ENCODE measurements around the gene TMEM62.

Gene TMEM62

DNA sequence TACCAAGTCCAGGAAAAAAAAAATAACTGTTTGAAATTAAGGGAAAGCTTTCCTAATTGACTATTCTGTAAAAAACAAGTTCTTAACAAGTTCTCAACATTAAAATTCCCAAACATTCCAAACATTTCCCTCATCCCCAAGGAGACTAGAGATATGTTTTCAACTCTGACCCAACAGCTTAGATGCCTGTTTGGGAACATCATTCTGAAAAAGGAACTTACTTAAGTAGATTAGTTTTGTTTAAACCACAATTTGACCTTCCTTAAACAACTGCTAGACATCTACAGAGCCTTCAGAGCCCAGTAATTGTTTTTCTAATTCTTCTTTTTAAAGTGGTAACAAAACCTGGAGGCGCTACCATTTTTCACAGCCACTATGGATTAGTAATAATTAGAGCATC, 40.4 kb upstream of the TMEM62 start:
- Histone ChIP-seq H4K91ac (ENCODE audit: low read depth, low read length) (no peak overlapping the region), H4K8ac (ENCODE audit: low read depth, low read length) (no peak overlapping the region), H3K4ac (ENCODE audit: low read depth, low read length) (no peak overlapping the region), H2BK120ac (ENCODE audit: insufficient read depth, low read length, poor library complexity) (no peak overlapping the region), H3K4me2 (ENCODE audit: low read length) (no peak overlapping the region), H3K4me3 (ENCODE audit: low read depth, low read length) (no peak overlapping the region), H3K79me2 (ENCODE audit: control insufficient read depth, insufficient read depth, low read length, poor library complexity) (peaks cover 2% of the 10 kb centered on the region), H3K4me1 (ENCODE audit: control insufficient read depth in 1 of 2, insufficient read depth in 2 of 2, low read length in 2 of 2) (peaks cover 3% of the 10 kb centered on the region in 2 experiments), H3K9ac (ENCODE audit: low read length) (no peak overlapping the region), H3K18ac (ENCODE audit: low read length) (no peak overlapping the region), H2AFZ (ENCODE audit: insufficient read depth, low read length, poor library complexity) (no peak overlapping the region), H3K23ac (ENCODE audit: low read length) (no peak overlapping the region), H3K27ac (ENCODE audit: low read depth, low read length) (no peak overlapping the region), H2BK5ac (ENCODE audit: low read depth, low read length, poor library complexity) (no peak overlapping the region), H3K14ac (ENCODE audit: low read length) (no peak overlapping the region), H3K27me3 (ENCODE audit: insufficient read depth, low read length) (no peaks in the 10 kb centered on the region), H3K36me3 (ENCODE audit: control insufficient read depth in 1 of 2, insufficient read depth in 2 of 2, low read length in 2 of 2) (peaks cover 0 to 9% of the 10 kb centered on the region in 2 experiments), H2AK5ac (ENCODE audit: low read length) (no peak overlapping the region), H4K12ac (ENCODE audit: low read depth, low read length) (no peak overlapping the region), H2BK12ac (ENCODE audit: low read length) (no peak overlapping the region), H3K79me1 (ENCODE audit: low read length) (no peaks in the 10 kb centered on the region), H3K9me3 (ENCODE audit: insufficient read depth, low read depth, low read length) (no peaks in the 10 kb centered on the region)
- DNase-seq: peak in 1 of 2 donors; percentile 73
- no CpG with 5 or more reads among the region's 1 CpG for WGBS (ENCODE audit: extremely low coverage, insufficient coverage, insufficient read length)

GRCh38 chr15:43094416-43095030, 38.9 kb upstream of the TMEM62 start:
- no peak overlapping the region for H4K12ac ChIP-seq (ENCODE audit: low read depth, low read length)
- H3K18ac ChIP-seq (ENCODE audit: low read length): no peak overlapping the region
- H3K4ac ChIP-seq (ENCODE audit: low read depth, low read length): no peak overlapping the region
- H3K4me3 ChIP-seq (ENCODE audit: low read depth, low read length): no peak overlapping the region
- no peak for DNase-seq
- H3K4me2 ChIP-seq (ENCODE audit: low read length): no peak overlapping the region
- H2AK5ac ChIP-seq (ENCODE audit: low read length): no peak overlapping the region
- H3K27ac ChIP-seq (ENCODE audit: low read depth, low read length): no peak overlapping the region
- H4K91ac ChIP-seq (ENCODE audit: low read depth, low read length): no peak overlapping the region
- no peaks in the 10 kb centered on the region for H3K79me1 ChIP-seq (ENCODE audit: low read length)
- no peaks in the 10 kb centered on the region for H3K27me3 ChIP-seq (ENCODE audit: insufficient read depth, low read length)
- H3K23ac ChIP-seq (ENCODE audit: low read length): no peak overlapping the region
- H2BK5ac ChIP-seq (ENCODE audit: low read depth, low read length, poor library complexity): no peak overlapping the region
- H3K79me2 ChIP-seq (ENCODE audit: control insufficient read depth, insufficient read depth, low read length, poor library complexity): peaks cover 2% of the 10 kb centered on the region
- H3K14ac ChIP-seq (ENCODE audit: low read length): no peak overlapping the region
- H3K9me3 ChIP-seq (ENCODE audit: insufficient read depth, low read depth, low read length): no peaks in the 10 kb centered on the region
- peaks cover 3% of the 10 kb centered on the region in 2 experiments for H3K4me1 ChIP-seq (ENCODE audit: control insufficient read depth in 1 of 2, insufficient read depth in 2 of 2, low read length in 2 of 2)
- no CpG with 5 or more reads among the region's 1 CpG for WGBS (ENCODE audit: extremely low coverage, insufficient coverage, insufficient read length)
- no peak overlapping the region for H3K9ac ChIP-seq (ENCODE audit: low read length)
- H3K36me3 ChIP-seq (ENCODE audit: control insufficient read depth in 1 of 2, insufficient read depth in 2 of 2, low read length in 2 of 2): peaks cover 0 to 6% of the 10 kb centered on the region in 2 experiments
- no peak overlapping the region for H4K8ac ChIP-seq (ENCODE audit: low read depth, low read length)
- H2AFZ ChIP-seq (ENCODE audit: insufficient read depth, low read length, poor library complexity): no peak overlapping the region
- no peak overlapping the region for H2BK120ac ChIP-seq (ENCODE audit: insufficient read depth, low read length, poor library complexity)
- no peak overlapping the region for H2BK12ac ChIP-seq (ENCODE audit: low read length)

- peak in 1 of 2 donors; percentile 13 for DNase-seq
- H2BK12ac ChIP-seq (ENCODE audit: low read length): no peak overlapping the region
- H2AFZ ChIP-seq (ENCODE audit: insufficient read depth, low read length, poor library complexity): no peak overlapping the region
- H3K23ac ChIP-seq (ENCODE audit: low read length): no peak overlapping the region
- H4K12ac ChIP-seq (ENCODE audit: low read depth, low read length): no peak overlapping the region
- no peak overlapping the region for H3K4me2 ChIP-seq (ENCODE audit: low read length)
- no peak overlapping the region for H3K4ac ChIP-seq (ENCODE audit: low read depth, low read length)
- H2BK120ac ChIP-seq (ENCODE audit: insufficient read depth, low read length, poor library complexity): no peak overlapping the region
- no peak overlapping the region for H3K14ac ChIP-seq (ENCODE audit: low read length)
- no peak overlapping the region for H3K4me3 ChIP-seq (ENCODE audit: low read depth, low read length)
- H3K79me2 ChIP-seq (ENCODE audit: control insufficient read depth, insufficient read depth, low read length, poor library complexity): peaks cover 2% of the 10 kb centered on the region
- H4K8ac ChIP-seq (ENCODE audit: low read depth, low read length): no peak overlapping the region
- peaks cover 3 to 6% of the 10 kb centered on the region in 2 experiments for H3K36me3 ChIP-seq (ENCODE audit: control insufficient read depth in 1 of 2, insufficient read depth in 2 of 2, low read length in 2 of 2)
- no CpG with 5 or more reads among the region's 1 CpG for WGBS (ENCODE audit: extremely low coverage, insufficient coverage, insufficient read length)
- no peaks in the 10 kb centered on the region for H3K27me3 ChIP-seq (ENCODE audit: insufficient read depth, low read length)
- no peak overlapping the region for H3K9ac ChIP-seq (ENCODE audit: low read length)
- H4K91ac ChIP-seq (ENCODE audit: low read depth, low read length): no peak overlapping the region
- no peaks in the 10 kb centered on the region for H3K9me3 ChIP-seq (ENCODE audit: insufficient read depth, low read depth, low read length)
- H3K18ac ChIP-seq (ENCODE audit: low read length): no peak overlapping the region
- peaks cover 3% of the 10 kb centered on the region in 2 experiments for H3K4me1 ChIP-seq (ENCODE audit: control insufficient read depth in 1 of 2, insufficient read depth in 2 of 2, low read length in 2 of 2)
- H3K27ac ChIP-seq (ENCODE audit: low read depth, low read length): no peak overlapping the region
- no peaks in the 10 kb centered on the region for H3K79me1 ChIP-seq (ENCODE audit: low read length)
- no peak overlapping the region for H2BK5ac ChIP-seq (ENCODE audit: low read depth, low read length, poor library complexity)
- H2AK5ac ChIP-seq (ENCODE audit: low read length): no peak overlapping the region
Observed at GRCh38 chr15:43095243-43095642, 38.1 kb upstream of the TMEM62 start.

DNA sequence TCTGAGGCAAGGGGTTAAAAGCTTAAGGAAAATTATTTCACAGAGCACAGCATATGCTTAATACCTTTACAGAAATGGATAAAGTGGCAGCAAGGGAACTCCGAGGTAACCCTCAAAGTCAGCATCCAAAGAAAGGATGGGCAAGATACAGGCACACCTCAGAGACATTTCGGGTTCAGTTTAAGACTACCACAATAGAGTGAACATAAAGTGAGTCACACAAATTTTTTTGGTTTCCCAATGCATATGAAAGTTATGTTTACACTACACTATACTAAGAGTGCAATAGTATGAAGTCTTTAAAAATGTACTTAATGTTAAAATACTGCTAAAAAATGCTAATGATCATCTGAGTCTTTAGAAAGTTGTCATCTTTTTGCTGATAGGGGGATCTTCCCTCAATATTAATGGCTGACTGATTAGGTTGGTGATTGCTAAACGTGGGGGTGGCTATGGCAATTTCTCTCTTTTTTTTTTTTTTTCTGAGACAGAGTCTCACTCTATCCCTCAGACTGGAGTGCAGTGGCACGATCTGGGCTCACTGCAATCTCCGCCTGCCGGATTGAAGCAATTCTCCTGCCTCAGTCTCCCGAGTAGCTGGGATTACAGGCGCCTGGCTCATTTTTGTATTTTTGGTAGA, 37.6 kb upstream of the TMEM62 start:
- no peak overlapping the region for H2AFZ ChIP-seq (ENCODE audit: insufficient read depth, low read length, poor library complexity)

More for the DNA sequence above, 37.6 kb upstream of the TMEM62 start:
- Histone ChIP-seq H3K36me3 (ENCODE audit: control insufficient read depth in 1 of 2, insufficient read depth in 2 of 2, low read length in 2 of 2) (peaks cover 3 to 6% of the 10 kb centered on the region in 2 experiments), H3K27ac (ENCODE audit: low read depth, low read length) (no peak overlapping the region), H4K8ac (ENCODE audit: low read depth, low read length) (no peak overlapping the region), H3K4me2 (ENCODE audit: low read length) (no peak overlapping the region), H3K9ac (ENCODE audit: low read length) (no peak overlapping the region), H4K91ac (ENCODE audit: low read depth, low read length) (no peak overlapping the region), H3K79me2 (ENCODE audit: control insufficient read depth, insufficient read depth, low read length, poor library complexity) (peaks cover 2% of the 10 kb centered on the region), H3K4me1 (ENCODE audit: control insufficient read depth in 1 of 2, insufficient read depth in 2 of 2, low read length in 2 of 2) (peaks cover 3% of the 10 kb centered on the region in 2 experiments), H3K27me3 (ENCODE audit: insufficient read depth, low read length) (no peaks in the 10 kb centered on the region), H3K9me3 (ENCODE audit: insufficient read depth, low read depth, low read length) (no peaks in the 10 kb centered on the region), H4K12ac (ENCODE audit: low read depth, low read length) (no peak overlapping the region), H3K4me3 (ENCODE audit: low read depth, low read length) (no peak overlapping the region), H2BK5ac (ENCODE audit: low read depth, low read length, poor library complexity) (no peak overlapping the region), H3K4ac (ENCODE audit: low read depth, low read length) (no peak overlapping the region), H3K79me1 (ENCODE audit: low read length) (no peaks in the 10 kb centered on the region), H2BK120ac (ENCODE audit: insufficient read depth, low read length, poor library complexity) (no peak overlapping the region), H2BK12ac (ENCODE audit: low read length) (no peak overlapping the region), H2AK5ac (ENCODE audit: low read length) (no peak overlapping the region), H3K23ac (ENCODE audit: low read length) (no peak overlapping the region), H3K18ac (ENCODE audit: low read length) (no peak overlapping the region), H3K14ac (ENCODE audit: low read length) (no peak overlapping the region)
- no CpG with 5 or more reads among the region's 8 CpGs for WGBS (ENCODE audit: extremely low coverage, insufficient coverage, insufficient read length)
- no peak for DNase-seq
